OCI-M1 (cell line): Measurements from ENCODE around the gene KCTD16.

Source experiments
- DNase-seq: peaks from one replicate; lab custom pipeline; 2025; lab: John Stamatoyannopoulos, UW

KCTD16 gene

DNA sequence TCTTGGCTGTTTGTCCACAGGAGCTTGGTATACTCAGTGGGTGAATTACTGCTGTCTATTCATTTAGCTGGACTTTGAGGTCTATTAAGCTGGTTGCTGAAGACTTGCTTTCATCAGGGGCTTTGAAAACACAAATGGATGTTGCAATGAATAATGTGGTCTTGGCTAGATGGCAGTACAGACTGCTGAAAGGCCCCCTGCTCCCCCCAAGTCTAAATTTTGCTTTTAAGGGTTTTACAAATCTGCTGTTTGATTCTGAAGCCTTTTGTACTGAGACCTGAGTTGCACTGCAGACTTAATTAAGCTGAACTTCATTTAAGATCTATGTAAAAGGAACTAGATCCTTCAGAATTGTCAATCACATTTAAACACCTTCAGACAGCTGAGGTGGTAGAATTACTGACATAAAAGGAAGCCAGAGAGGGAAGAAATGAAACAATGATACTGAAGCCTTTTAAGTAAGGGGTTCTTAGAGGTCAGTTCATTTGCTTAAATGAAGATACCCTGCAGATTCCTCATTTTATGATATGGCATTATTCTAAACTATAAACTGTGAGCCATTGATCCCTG is 37.3 kb downstream of the KCTD16 start:
- no peak for DNase-seq

DNA sequence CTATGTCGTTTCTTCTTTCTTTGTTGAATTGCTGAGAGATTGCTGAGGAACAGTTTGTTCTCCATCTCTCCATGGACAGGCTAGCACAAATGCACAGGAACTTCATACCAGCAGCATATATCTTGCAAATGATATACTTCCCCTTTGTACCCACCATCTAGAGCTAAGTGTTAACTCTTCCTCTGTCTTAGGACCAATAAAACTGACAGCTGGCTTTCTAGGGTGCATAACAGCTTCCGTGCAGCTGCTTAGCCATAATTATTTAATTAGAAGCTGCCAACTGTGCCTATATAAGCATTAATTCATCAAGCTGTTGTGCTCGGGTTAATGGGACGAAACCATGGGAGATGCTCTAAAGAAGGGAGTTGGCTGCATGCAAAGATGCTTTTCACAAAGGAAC is 38.7 kb downstream of the KCTD16 start:
- DNase-seq = no peak

DNA sequence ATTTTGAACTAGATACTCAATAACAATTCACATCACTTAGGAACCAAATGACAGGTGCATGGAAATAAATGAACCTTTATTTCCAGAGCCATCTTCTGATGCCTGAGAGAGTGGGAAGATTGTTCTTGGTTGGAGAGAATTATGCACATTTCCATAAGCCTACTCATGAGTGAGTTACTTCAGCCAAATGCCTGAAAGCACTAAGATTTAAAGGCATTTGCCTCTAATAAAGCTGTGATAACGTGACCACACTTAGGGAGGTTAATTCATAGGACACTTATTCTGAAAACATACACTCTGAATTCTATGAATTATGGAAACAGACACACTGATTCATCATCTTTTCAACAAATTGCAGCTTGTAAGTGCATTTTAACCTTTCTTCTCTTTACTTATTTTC is 40.0 kb downstream of the KCTD16 start:
- no peak for DNase-seq

DNA sequence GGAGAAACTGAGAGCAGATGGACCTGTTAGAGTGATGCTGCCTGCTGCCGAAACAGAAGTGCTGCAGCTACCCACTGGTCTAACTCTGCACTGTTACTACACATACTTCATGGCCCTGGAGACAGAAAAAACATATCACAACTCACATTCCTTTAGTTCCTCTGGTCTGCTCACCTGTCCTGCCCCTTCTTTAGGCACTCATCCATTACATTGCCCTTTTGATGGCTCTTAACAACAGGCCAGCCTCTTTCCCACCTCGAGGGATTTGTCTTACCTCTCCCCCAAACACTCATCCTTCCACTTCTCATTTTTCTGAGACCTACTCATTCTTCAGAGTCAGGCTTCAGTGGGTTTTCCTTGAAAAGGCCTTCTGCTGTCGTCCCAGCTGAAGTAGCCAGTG is 49.2 kb downstream of the KCTD16 start:
- DNase-seq = no peak

DNA sequence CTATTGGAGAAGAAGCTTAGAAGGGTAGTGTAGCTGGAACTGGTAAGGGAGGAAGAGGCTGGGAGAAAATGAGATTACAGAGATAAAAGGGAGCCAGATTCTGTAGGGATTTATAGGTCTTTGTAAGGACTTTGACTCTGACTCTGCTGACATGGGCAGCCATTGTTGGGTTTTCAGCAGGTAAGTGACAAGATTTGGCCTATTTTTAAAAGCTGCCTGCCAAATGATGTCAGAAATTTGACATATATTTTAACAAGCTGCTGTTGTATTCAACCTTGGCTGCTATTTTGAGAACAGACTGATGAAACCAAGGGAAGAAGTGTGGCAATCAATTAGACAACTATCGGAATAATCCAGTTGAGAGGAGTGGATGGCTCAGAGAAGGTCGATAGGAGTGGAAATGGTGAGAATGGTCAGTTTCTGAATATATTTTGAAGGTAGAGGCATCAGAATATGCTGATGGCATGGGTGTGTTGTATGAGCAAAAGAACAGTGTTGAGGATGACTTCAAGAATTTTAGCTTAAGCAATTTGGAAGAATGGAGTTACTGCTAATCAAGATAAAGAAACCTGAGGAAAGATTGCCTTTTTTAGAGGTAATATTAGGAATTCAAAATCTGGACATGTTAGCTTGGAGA is 56.8 kb downstream of the KCTD16 start:
- no peak for DNase-seq

DNA sequence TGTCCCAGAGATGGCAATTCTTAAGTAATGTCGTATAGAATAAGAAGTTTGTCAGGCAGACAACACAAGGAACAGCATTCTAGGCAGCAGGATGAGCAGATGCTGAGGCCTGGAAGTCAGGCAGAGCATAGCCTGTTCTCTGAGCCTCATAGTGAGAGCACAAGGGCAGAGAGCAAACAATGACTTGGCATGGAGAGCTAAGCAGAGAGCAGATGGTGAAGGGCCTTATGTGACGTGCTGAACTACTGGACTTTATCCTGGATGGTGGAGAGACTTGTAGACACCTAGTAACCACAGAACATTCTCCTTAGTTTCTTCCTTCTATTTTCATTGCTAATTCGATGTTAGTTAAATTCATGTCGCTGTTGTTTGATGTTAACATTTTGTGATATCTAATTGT is 60.1 kb downstream of the KCTD16 start:
- DNase-seq = no peak

DNA sequence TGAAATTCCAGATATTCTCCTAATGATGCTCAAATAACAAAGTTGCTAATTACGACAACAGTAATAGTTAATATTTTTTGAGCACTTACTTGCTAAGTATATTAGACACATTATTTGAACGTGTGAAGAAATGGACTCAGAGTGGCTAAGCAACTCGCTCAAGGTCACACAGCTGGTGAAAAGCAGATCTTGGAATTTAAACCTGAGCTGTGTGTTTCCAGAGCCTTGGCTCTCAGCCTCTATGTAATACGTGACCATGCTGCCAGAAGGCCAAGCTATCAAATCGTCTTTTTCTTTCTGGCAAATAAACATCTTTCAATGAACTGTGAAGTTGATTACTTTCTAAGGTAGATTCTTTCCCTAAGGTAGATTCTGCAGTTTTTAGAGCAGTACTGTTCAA is 61.6 kb downstream of the KCTD16 start:
- no peak for DNase-seq

DNA sequence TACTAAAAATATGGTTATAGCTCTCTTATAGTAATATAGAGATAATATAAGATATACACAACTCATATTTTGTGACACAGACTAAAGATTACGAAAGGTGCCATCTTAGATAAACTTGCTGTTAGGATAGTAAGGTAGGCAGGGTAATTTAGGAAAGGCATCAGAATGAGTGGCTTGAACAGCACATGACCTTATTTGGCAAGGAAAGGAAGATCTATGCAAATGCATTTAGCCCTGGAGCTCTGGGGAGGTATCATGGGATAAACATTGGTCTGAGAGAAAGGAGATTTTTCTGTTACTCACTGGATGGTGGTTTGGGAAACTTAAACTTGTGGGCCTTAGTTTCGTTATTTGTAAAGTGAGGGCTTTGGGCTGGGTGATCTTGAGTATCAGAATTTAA is 65.8 kb downstream of the KCTD16 start:
- no peak for DNase-seq

DNA sequence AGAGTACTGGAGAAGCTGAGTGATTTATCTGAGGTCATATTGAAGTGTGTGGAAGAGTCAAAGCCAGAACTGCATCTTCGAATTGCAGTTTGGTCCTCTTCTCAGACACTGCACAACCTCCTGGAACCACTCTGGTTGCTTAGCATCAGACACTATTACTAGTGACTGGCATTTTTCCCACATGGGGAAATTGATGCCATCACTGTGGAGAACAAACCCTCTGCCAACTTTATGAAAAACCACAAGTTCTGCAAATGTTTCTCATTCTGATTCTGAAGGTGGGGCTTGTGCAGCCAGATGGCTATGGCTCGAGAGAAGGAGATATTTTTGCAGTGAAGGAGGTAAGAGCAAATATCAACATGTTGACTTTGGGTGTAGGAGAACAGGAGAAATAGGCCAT is 67.2 kb downstream of the KCTD16 start:
- peak; percentile 1 for DNase-seq

DNA sequence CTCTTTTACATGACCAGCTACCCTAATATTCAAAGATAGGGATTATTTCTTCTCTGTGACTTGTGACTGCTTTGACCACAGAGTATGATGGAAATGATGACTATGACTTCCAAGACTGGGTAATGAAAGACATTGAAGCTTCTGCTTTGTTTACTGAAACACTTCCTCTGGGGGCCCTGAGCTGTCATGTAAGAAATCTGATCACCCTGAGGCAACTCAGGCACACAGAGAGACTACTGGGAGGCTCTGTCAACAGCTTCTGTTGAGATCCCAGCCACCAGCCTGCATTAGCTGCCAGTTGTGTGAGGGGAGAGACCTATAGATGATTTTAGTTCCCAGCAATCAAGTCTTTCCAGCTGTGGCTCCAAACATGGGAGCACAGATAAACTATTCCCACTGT is 76.5 kb downstream of the KCTD16 start:
- DNase-seq = peak; percentile 4

DNA sequence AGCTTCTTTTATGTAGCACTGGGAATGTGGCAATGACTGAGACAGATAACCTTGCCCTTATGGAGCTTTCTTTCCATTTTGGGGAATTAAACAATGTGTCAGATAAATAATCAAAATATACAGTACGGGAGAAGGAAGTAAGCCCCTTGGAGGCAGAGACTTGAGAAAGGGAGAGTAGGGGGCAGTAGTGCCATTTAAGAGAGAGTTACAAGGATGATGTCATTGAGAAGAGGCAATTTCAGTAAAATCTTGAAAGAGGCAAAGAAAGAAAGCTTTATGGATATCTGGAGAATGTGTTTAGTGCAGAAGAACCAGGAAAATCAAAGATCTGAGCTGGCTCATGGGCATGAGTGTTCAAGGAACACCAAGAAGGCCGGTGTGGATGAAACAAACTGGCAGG is 77.3 kb downstream of the KCTD16 start:
- peak; percentile 9 for DNase-seq

DNA sequence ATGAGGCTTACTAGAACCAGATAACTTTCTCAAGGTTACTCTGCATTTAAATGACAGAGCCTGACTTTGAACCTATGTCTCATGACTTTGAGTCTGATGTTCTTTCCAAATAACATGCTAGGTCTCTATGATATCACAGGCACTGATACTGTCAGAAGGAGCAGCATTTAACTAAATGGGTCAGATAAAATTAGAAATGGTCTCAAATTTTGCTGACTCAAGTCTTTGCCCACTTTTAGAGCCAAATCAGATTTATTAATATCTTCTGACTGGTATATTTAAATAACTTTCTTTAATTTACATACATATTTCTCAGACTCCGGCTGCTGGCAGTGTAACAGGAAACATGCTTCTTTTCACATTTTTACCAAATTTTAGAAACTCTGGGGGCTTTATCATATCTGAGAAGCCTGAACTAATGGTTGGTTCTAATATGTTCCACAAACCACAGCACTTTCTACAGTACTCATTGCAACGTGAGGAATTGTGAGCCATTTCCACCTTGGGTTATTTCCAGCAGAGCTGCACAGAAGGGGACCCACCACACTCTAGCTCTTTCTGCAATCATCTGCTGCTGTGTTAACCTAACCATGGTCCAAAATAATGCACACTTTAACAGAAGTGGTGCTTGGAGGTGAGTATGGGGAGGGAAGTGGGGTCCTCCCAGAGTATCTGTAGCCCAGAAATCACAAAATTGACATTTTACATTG is 79.2 kb downstream of the KCTD16 start:
- DNase-seq = no peak

DNA sequence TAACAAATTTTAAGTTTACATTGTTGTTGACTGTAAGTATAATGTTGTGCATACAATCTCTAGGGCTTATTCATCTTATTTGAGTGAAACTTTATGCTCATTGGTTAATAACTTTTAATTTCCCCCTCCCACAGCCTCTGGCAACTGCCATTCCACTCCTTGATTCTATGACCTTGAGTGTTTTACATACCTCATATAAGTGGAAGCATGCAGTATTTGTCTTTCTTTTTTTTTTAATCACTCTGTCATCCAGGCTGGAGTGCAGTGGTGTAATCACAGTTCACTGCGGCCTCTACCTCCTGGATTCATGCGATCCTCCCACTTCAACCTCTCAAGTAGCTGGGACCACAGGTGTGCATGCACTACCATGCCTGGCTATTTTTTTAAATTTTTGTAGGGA is 83.9 kb downstream of the KCTD16 start:
- no peak for DNase-seq

DNA sequence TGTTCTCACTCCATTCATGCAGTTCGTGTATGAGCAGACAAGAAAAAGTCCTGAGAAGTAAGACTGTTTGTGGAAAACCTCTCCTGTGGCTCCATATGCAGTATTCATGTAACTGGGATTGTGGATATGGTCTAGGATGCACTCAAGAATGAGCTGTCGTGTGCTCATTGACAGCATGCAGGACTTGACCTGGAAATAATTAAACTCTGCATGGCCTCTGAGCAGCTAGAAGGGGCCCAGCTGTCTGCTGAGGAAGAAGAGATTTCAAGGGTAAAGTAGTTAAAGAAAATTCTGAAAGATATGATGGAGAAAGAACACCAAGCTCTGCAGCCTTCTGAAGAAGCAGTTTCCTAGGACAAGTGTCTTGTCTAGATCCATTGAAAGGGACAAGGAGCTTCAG is 89.4 kb downstream of the KCTD16 start:
- no peak for DNase-seq

DNA sequence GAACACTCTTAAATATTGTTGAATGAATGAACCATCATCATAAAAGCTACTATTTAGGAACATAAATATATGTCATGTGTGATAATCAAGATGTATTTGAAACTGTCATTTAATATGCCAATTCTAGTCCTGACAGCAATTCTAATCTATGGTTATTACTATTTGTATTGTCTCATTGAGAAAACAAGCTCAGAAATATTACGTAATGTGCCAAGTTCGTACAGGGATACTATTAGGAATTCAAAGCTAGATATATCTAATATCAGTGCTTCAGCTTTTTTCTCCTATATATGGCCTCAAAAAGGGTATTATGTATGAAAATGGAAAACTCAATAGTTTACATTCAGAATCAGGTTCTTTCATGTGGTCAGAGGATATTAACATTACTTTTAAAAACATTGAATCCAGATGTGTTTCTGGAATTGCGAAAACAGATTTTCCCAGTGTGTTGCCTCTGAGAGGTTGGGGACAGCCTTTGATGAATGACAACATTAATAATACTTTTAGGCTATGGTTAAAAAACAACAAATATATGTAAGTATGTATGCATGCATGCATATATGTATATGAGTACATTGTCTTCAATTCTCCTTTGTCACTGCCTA is 95.1 kb downstream of the KCTD16 start:
- no peak for DNase-seq

DNA sequence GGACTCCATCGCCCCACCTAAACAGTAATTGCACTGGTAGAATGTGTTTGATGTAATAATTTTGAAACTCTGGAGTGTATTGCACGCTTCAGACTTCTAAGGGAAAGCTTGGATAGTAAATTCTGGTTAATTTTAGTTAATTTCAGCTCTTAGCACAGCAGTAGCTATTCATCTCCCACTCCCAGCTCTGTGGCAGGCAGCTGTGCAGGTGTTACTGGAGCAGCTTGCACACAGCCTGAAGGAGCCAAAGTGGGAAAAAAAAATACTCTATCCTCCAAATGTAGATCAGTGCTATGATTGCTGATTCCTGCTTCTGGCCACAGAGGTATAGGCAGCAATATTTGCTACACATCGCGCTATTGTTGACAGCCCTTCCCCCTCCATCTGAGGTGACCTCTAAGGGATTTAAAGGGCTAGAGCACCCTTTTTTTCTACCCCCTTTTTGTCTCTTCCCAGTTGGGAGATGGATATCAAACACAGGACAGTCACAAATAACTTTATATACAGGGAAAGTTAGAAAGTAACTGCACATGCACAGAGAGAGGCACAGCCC is 97.4 kb downstream of the KCTD16 start:
- no peak for DNase-seq

DNA sequence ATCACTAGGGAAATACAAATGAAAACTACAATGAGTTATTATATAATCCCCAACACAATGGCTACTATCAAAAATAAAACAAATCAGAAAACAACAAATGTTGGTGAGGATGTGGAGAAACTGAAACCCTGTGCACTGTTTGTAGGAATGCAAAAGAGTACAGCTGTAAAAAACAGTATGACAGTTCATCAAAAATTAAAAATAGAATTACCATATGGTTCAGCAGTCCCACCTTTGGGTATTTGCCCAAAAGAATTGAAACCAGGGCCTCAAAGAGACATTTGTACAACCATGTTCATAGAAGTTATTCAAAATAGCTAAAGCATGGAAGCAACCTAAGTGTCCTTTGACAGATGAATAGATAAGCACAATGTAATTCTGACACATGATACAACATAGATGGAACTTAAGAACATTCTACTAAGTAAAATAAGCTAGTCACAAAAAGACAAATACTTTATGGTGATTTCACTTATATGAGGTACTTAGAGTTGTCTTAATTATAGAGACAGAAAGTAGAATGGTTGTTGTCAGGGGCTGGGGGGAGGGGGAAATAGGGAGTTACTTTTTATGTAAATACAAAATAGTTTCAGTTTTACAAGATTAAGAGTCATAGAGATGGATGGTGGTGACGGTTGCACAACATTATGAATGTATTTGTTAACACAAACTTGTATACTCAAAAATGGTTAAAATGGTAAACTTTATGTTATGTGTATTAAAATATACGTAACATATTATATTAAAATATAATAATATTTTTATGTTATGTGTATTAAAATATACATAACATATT is 102.8 kb downstream of the KCTD16 start:
- DNase-seq = peak; percentile 44

DNA sequence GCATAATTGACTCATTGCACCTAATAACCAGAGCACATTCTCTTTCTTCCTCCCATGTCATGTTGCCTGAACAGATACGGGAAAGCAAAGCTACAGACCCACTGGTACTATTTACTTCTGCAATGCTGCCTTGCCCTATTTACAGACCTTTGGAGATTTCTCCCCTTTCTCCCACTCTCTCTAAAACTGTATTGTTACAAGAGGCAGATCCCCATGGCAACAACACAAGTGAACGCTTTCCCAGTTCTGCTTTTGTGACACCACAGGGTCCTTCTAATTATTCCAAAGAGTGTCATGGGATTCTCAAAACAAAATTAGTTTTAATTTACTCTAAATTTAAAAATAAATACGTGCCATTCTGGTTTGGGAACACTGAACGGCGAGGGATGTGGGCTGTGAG is 104.7 kb downstream of the KCTD16 start:
- DNase-seq = no peak

DNA sequence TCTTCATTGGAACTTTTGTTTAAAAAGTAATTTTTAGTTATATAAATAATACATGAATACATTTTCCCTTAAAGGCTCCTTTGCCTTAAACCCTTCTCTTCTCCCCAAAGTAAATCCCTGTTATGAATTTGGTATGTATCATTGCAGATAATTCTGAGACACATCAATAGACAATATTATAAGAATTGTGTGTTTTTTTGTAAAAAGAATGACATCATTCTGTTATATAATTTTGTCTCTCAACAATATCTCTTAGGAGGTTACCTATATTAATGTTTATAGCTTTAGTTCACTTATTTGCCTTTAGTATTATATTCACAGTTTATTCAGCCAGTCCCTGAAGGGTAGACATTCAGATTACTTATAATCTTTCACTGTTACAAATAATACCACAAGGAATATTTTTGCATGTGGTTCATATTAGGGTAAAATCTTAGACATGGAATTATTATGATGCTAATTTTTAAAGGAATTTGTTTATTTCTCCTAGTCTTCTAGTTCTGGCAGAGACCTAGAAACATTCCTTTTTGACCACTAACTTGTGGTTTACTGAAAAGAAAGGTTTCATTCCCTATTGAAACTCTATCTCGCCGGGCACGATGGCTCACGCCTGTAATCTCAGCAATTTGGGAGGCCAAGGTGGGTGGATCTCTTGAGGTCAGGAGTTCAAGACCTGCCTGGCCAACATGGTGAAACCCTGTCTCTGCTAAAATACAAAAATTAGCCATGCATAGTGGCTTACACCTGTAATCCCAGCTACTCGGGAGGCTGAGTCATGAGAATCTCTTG is 105.6 kb downstream of the KCTD16 start:
- DNase-seq = no peak

DNA sequence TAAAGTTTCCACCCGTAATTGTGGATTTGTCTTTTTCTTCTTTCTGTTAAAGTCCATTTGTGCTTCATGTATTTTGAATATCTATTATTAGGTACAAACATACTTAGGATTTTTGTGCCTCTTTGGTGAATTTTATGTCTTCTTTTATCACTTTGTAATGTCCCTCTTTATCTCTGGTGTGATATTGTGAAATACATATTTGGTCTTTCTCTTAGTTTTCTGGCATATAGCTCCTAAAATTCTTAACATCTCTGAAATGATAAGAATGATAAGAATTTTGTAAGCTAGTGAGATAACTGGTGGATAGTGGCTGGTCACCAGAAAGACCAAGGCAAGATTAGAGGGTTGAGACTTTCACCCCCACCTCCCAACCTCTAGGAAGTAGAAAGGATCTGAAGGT is 111.1 kb downstream of the KCTD16 start:
- DNase-seq = no peak

DNA sequence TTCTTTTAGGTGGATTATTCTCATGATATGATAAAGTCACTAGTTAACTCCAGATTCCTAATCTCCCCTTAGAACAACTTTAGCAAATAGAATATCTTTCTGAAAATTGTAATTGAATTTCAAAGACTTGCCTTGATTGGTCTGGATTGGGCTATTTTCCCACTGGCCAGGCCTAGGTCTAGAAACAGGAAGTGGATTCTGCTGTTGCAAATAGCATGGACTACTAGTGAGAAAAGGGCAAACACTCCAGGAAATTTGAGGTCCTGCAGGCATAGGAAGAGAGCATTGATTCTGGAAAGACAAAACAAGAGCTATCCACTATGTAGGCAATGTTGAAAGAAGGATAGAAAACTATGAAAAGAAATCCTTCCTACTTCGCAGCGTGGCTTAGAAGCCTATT is 113.4 kb downstream of the KCTD16 start:
- DNase-seq = peak; percentile 6
